8988T (cell line): ENCODE data around the gene PITPNM2.

Experiments
- DNase-seq: peaks from one replicate; pipeline ENCODE4 v3.0.0; 2011

PITPNM2 gene

GRCh38 chr12:123150744-123151456 lies at the start of gene PITPNM2:
Gene PITPNM2, minus strand, starts transcription at chr12:123151090. Its CDS starts 116,500 bp downstream, at chr12:123034590.
- peak; percentile 74 for DNase-seq

- DNase-seq, result no peak
These were observed 49.5 kb upstream of the PITPNM2 start for GRCh38 chr12:123200414-123200813.

- DNase-seq, result no peak
These were observed 49.0 kb upstream of the PITPNM2 start for GRCh38 chr12:123199936-123200335.

GRCh38 chr12:123187637-123188036 lies 36.7 kb upstream of the PITPNM2 start:
- DNase-seq, result no peak

- no peak for DNase-seq
These were observed 29.3 kb upstream of the PITPNM2 start for GRCh38 chr12:123180171-123180570.

GRCh38 chr12:123171967-123172366 lies 21.1 kb upstream of the PITPNM2 start:
- DNase-seq, result no peak

GRCh38 chr12:123167329-123167728 lies 16.4 kb upstream of the PITPNM2 start:
- no peak for DNase-seq

GRCh38 chr12:123165537-123165936 lies 14.6 kb upstream of the PITPNM2 start:
- no peak for DNase-seq

- no peak for DNase-seq
These were observed 13.9 kb upstream of the PITPNM2 start for GRCh38 chr12:123164710-123165261.

- no peak for DNase-seq
These were observed 13.3 kb upstream of the PITPNM2 start for GRCh38 chr12:123164222-123164621.

- no peak for DNase-seq
These were observed 12.3 kb upstream of the PITPNM2 start for GRCh38 chr12:123163227-123163626.

GRCh38 chr12:123160801-123161487 lies 10.1 kb upstream of the PITPNM2 start:
- no peak for DNase-seq

GRCh38 chr12:123153906-123154305 lies 3.0 kb upstream of the PITPNM2 start:
- no peak for DNase-seq

GRCh38 chr12:123152833-123153232 lies 1.9 kb upstream of the PITPNM2 start:
- DNase-seq, result no peak

GRCh38 chr12:123151457-123152454 lies 866 bp upstream of the PITPNM2 start:
- peak; percentile 63 for DNase-seq

- DNase-seq, result peak; percentile 70
These were observed 581 bp downstream of the PITPNM2 start for GRCh38 chr12:123150275-123150743.

- DNase-seq, result no peak
These were observed 1.2 kb downstream of the PITPNM2 start for GRCh38 chr12:123149501-123150274.

GRCh38 chr12:123149088-123149487 lies 1.8 kb downstream of the PITPNM2 start:
- no peak for DNase-seq

- no peak for DNase-seq
These were observed 2.2 kb downstream of the PITPNM2 start for GRCh38 chr12:123148655-123149054.

- no peak for DNase-seq
These were observed 2.7 kb downstream of the PITPNM2 start for GRCh38 chr12:123148223-123148622.

GRCh38 chr12:123145211-123145610 lies 5.7 kb downstream of the PITPNM2 start:
- DNase-seq, result no peak
